Activated T-cell treated with anti-CD3 and anti-CD28 coated beads, Interleukin-2, amount 50 U/mL, for 4 hours (primary cell): ENCODE measurements around the gene ST6GALNAC3. TPM values are rescaled to one million over a fixed set of nuclear protein-coding genes. Genes with fewer than 3 reads are reported as not detected.

Experiments
- ATAC-seq, 2 donors: fragments of 200-7000 bp; cut with Tn5 transposase; one replicate each; pipeline ENCODE4 v1.10.0; 2021
- DNase-seq: peaks from one replicate; pipeline ENCODE4 v3.0.0-alpha.2; 2020
- H3K27me3 Mint-ChIP-seq: one replicate; pipeline ENCODE4 v1.8.0; 2021; ENCODE audit warnings: low read depth, mixed read lengths
- H3K36me3 Mint-ChIP-seq: one replicate; pipeline ENCODE4 v1.8.0; 2022; ENCODE audit warnings: mixed read lengths; ENCODE audit not compliant: insufficient read depth
- H3K4me1 Mint-ChIP-seq: one replicate; pipeline ENCODE4 v1.8.0; 2021; ENCODE audit warnings: low read depth, mixed read lengths
- H3K4me3 Mint-ChIP-seq: one replicate; pipeline ENCODE4 v1.8.0; 2021; ENCODE audit warnings: mild to moderate bottlenecking, moderate library complexity, mixed read lengths
- H3K9me3 Mint-ChIP-seq: one replicate; pipeline ENCODE4 v1.8.0; 2021; ENCODE audit warnings: mixed read lengths
- total RNA-seq, 3 donors: library from RNA; stranded (reverse); gene quantifications; one replicate each; pipeline ENCODE4 v1.2.1, GENCODE V29; 2021

ST6GALNAC3 gene
- total RNA-seq, 3 donors from 2014 or later: 0.24 to 0.73 (median 0.53) TPM

DNA sequence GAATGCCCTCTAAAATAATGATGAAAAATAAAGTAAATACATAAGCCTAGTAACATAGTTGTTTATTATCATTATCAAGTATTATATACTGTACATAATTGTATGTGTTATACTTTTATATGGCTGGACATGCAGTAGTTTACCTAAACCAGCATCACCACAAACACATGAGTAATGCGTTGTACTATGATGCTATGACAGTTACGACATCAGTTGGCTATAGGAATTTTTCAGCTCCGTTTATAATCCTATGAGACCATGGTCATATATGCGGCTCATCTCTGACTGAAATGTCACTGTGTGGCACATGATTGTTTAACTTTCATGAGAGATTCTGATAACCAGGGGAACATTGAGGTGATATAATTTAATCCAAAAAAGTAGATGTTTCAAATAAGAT is 352.1 kb downstream of the ST6GALNAC3 start:
- Mint-ChIP-seq H3K9me3 (no peaks in the 10 kb centered on the region), H3K27me3 (no peaks in the 10 kb centered on the region), H3K36me3 (no peaks in the 10 kb centered on the region), H3K4me1 (no peaks in the 10 kb centered on the region), H3K4me3 (no peak overlapping the region)
- DNase-seq (no peak), ATAC-seq (no peak)

DNA sequence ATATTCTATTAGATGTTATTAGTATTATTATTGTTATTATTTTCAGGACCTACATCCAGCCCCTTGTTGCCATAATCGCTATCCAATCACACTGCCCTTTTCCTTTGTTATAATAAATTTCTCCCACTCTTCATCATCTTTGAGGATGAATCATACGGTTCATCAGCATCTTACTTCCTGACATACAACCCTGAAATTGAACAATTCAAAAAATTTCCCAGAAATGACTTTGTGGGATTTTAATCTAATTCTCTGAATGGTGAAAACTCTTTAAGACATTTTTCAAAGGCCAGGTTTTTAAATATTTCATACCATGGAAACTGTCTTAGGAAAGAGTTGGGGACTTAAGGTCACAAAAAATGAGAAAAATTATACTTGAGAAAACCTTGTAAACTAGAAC is 353.5 kb downstream of the ST6GALNAC3 start:
- H3K27me3 Mint-ChIP-seq: no peaks in the 10 kb centered on the region
- H3K9me3 Mint-ChIP-seq: no peaks in the 10 kb centered on the region
- no peak for ATAC-seq
- no peaks in the 10 kb centered on the region for H3K36me3 Mint-ChIP-seq
- DNase-seq: no peak
- no peaks in the 10 kb centered on the region for H3K4me1 Mint-ChIP-seq
- H3K4me3 Mint-ChIP-seq: no peak overlapping the region

DNA sequence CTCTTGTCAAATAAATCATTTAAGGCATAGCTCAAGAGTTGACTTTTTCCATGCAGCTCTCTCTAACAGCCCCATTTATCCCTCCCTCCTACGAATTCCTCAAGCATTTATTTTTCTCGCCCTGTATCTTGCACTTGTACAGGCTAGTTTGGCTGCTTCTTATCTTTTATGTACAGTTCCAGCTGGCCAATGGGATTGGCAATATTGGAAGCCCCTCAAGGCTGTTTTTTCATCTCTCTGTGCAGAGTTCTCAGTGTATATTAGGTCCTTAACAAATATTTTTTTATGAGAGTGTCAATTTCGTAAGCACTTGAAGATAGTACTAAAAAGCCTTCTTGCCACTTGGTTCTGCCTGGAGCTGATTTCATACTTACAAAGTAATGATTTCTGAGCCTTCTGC is 356.0 kb downstream of the ST6GALNAC3 start:
- Mint-ChIP-seq H3K4me1 (no peaks in the 10 kb centered on the region), H3K4me3 (no peak overlapping the region), H3K36me3 (no peaks in the 10 kb centered on the region), H3K27me3 (no peaks in the 10 kb centered on the region), H3K9me3 (no peaks in the 10 kb centered on the region)
- ATAC-seq: no peak
- DNase-seq: no peak

DNA sequence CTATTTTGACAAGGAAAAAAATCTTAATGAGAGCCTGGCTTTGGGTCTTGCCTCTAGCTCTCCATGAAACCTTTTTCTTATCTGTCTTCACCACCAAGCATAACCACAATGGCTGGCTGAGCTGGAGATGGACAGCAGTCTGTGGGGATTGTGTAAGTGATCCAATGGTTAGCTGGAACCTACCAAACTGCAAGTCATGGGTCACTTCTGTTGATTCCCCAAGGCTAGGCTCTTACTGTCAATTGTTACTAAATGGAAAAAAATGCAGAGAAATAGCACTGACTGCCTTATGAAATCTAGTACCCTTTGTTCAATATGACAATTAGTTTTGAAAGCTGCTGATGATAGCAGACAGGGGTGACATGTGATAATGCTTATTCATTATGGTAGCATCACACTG is 359.0 kb downstream of the ST6GALNAC3 start:
- no peaks in the 10 kb centered on the region for H3K36me3 Mint-ChIP-seq
- H3K9me3 Mint-ChIP-seq: no peaks in the 10 kb centered on the region
- DNase-seq (no peak), ATAC-seq (no peak)
- H3K27me3 Mint-ChIP-seq: peaks cover under 1% of the 10 kb centered on the region
- no peaks in the 10 kb centered on the region for H3K4me1 Mint-ChIP-seq
- no peak overlapping the region for H3K4me3 Mint-ChIP-seq

DNA sequence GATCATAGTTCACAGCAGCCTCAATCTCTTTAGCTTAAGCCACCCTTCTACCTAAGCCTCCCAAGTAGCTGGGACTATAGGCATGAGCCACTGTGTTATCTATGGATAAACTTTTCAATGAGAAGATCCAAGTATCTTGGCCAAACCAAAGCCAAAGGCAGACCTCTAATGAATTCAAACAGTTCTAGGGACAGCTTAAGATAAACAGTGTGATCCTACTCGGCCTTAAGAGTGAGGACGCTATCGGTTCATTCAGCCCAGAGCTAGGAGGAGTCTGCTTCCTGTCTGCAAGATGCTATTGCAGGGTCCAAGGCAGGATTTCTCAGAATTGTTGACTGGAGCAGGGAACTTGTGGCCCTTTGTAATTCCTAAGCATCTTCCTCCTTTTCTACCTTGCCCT is 368.7 kb downstream of the ST6GALNAC3 start:
- H3K4me3 Mint-ChIP-seq: no peak overlapping the region
- no peak for ATAC-seq
- peaks cover 1% of the 10 kb centered on the region for H3K36me3 Mint-ChIP-seq
- H3K4me1 Mint-ChIP-seq: no peaks in the 10 kb centered on the region
- no peak for DNase-seq
- peaks cover 3% of the 10 kb centered on the region for H3K27me3 Mint-ChIP-seq
- H3K9me3 Mint-ChIP-seq: peaks cover 5% of the 10 kb centered on the region

DNA sequence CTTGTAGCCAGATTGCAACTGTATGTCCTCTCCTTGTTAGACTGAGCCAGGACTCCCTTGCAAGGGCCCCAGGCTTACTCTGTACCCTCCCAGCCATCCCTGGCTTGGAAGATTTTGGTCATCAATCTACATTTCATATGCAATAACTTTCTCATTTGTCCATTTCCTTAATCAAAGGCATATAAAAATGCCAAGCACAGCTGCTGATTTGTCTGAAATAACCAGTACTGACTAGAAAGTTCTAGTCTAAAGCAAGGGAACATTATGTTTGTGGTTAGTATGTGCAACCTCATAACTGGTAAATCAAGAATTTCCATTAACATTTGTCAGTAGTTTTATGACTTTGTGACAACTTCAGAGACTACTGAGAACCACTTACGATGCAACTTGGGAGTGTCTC is 370.2 kb downstream of the ST6GALNAC3 start:
- no peak for DNase-seq
- Mint-ChIP-seq H3K27me3 (no peaks in the 10 kb centered on the region), H3K4me1 (no peaks in the 10 kb centered on the region), H3K4me3 (no peak overlapping the region), H3K9me3 (peaks cover 6% of the 10 kb centered on the region), H3K36me3 (peaks cover 1% of the 10 kb centered on the region)
- no peak for ATAC-seq

DNA sequence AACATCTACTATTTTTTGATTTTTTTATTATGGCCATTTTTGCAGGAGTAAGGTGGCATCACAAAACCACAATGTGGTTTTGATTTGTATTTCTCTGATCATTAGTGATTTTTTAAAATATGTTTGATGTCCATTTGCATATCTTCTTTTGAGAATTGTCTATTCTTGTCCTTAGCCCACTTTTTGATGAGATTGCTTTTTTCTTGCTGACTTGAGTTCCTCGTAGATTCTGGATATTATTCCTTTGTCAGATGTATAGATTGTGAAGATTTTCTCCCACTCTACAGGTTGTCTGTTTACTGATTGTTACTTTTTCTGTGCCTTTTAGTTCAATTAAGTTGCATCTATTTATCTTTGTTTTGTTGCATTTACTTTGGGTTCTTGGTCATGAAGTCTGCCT is 375.7 kb downstream of the ST6GALNAC3 start:
- no peak for DNase-seq
- Mint-ChIP-seq H3K36me3 (peaks cover 1% of the 10 kb centered on the region), H3K27me3 (no peaks in the 10 kb centered on the region), H3K4me1 (no peaks in the 10 kb centered on the region), H3K9me3 (peaks cover 28% of the 10 kb centered on the region), H3K4me3 (no peak overlapping the region)
- ATAC-seq: no peak

DNA sequence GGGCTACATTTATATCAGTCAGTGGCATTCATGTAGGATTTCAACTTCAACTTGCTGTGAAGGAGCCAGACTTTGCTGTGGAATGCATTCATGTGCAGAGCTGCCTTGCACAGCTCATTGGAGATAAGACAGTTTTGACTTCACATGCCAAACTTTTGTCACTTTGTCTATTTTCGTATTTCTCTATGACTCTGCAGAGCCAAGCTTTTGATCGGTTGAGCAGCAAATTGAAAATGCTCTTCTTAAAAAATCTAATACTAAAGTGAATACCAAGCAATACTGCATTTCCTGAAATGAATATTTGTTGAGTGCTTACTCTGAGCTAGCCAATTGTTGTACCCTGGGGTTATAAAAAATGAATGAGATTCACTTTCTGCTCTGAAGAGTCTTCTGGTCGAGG is 388.7 kb downstream of the ST6GALNAC3 start:
- Mint-ChIP-seq H3K9me3 (peaks cover 3% of the 10 kb centered on the region), H3K4me1 (no peaks in the 10 kb centered on the region)
- no peak for ATAC-seq

DNA sequence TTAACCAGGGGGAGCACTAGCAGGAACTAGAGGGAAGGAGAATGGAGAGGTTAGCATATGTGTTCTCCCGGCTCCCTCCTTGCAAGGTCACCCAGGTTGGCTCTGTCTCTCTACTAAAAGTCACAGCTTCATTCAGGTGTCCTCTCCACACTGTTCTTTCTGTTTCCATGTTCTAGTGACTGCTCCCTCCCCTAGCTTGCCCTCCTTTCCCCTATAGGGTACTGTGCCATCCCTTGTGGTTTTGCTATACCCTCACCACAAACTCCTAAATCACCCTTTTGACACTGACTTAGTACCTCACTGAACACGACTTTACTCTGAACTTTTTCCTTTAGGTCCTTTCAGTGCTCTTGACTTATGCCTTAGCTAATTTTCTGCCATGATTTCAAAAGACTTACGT is 389.3 kb downstream of the ST6GALNAC3 start:
- Mint-ChIP-seq H3K4me3 (no peak overlapping the region), H3K9me3 (peaks cover 3% of the 10 kb centered on the region), H3K4me1 (no peaks in the 10 kb centered on the region), H3K27me3 (no peaks in the 10 kb centered on the region), H3K36me3 (no peaks in the 10 kb centered on the region)
- no peak for ATAC-seq
- no peak for DNase-seq

More for the DNA sequence above, 388.7 kb downstream of the ST6GALNAC3 start:
- Mint-ChIP-seq H3K4me3 (no peak overlapping the region), H3K36me3 (no peaks in the 10 kb centered on the region), H3K27me3 (no peaks in the 10 kb centered on the region)
- no peak for DNase-seq

DNA sequence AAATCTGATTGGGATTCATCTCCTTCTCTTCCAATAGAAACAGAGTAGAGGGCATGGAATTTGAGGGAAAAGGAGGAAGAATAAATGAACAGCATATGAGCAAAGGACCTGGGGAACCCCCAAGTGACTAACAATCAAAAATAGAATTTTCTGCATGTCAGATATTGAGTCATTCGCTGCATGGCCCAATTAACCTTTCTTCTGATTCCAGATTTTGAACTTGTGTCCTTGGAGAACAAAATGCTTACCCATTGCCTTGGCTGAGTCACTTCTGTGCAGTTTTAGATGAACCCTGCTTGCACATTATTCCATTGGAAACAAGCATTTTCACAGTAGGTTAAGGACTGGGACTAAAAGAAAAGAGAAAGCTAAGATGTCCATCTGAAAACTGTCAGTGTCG is 390.5 kb downstream of the ST6GALNAC3 start:
- no peaks in the 10 kb centered on the region for H3K27me3 Mint-ChIP-seq

DNA sequence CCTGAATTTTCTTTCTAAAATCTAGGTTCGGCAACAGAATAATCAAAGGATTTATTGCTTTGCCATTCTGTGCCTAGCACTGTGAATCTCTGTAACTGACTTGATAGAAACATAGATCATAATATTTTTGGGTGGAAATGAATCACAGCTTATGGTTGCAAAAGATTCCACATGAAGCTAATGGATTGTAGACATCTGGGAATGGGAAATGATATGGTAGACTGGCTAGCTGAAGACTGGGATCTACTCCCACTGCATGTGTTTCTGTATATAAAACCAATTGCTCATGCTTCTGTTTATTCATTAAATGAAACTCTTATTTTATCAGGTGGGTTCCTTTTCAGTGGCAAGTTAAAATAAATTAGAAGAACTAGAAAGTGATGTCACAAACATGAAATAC is 395.6 kb downstream of the ST6GALNAC3 start:
- Mint-ChIP-seq H3K4me1 (no peaks in the 10 kb centered on the region), H3K27me3 (no peaks in the 10 kb centered on the region), H3K9me3 (no peaks in the 10 kb centered on the region), H3K4me3 (no peak overlapping the region), H3K36me3 (no peaks in the 10 kb centered on the region)
- no peak for ATAC-seq
- DNase-seq: no peak

More for the DNA sequence above, 390.5 kb downstream of the ST6GALNAC3 start:
- Mint-ChIP-seq H3K4me3 (no peak overlapping the region), H3K36me3 (no peaks in the 10 kb centered on the region), H3K9me3 (no peaks in the 10 kb centered on the region), H3K4me1 (no peaks in the 10 kb centered on the region)
- ATAC-seq (no peak), DNase-seq (no peak)

DNA sequence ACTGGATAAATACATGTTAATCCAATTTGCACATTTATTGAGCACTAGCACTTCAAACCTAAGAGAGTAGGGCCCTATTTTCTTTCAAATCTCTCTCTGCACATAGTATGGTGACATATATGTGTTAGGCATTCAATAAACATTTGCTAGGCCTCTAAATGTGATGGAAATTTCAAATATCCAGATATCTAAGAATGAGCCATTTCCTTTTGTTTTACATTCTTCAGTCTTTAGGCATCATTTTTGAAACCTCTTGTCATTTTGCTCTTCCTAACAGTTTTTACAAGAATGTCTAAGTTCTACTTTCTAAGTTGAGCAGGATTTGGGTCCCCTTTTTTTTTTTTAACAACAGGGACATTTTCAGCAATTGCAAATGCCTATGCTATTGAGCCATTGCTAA is 397.0 kb downstream of the ST6GALNAC3 start:
- no peak for ATAC-seq

DNA sequence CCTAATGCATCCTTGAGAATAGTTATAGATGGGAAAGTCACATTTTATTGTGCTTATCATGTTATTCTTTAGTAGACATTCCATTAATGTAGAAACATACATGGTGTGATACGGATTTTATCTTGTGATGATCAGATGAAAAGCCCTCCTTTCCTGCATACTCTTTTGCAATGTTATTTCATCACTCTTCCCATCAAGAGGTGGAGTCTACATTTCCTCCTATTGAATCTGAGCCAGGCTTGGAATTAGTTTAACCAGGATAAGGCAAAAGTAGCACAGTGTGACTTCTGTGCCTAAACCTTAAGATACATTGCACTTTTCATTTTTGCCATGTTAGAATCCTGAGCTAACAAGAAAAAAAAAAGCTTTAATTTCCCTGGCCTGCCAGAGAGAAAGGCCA is 399.0 kb downstream of the ST6GALNAC3 start:
- ATAC-seq (no peak), DNase-seq (no peak)
- no peaks in the 10 kb centered on the region for H3K36me3 Mint-ChIP-seq
- H3K4me3 Mint-ChIP-seq: no peak overlapping the region
- H3K4me1 Mint-ChIP-seq: no peaks in the 10 kb centered on the region
- peaks cover 6% of the 10 kb centered on the region for H3K9me3 Mint-ChIP-seq
- H3K27me3 Mint-ChIP-seq: no peaks in the 10 kb centered on the region

More for the DNA sequence above, 397.0 kb downstream of the ST6GALNAC3 start:
- H3K4me3 Mint-ChIP-seq: no peak overlapping the region
- DNase-seq: no peak
- H3K4me1 Mint-ChIP-seq: no peaks in the 10 kb centered on the region
- H3K36me3 Mint-ChIP-seq: no peaks in the 10 kb centered on the region
- H3K27me3 Mint-ChIP-seq: no peaks in the 10 kb centered on the region
- peaks cover 6% of the 10 kb centered on the region for H3K9me3 Mint-ChIP-seq

DNA sequence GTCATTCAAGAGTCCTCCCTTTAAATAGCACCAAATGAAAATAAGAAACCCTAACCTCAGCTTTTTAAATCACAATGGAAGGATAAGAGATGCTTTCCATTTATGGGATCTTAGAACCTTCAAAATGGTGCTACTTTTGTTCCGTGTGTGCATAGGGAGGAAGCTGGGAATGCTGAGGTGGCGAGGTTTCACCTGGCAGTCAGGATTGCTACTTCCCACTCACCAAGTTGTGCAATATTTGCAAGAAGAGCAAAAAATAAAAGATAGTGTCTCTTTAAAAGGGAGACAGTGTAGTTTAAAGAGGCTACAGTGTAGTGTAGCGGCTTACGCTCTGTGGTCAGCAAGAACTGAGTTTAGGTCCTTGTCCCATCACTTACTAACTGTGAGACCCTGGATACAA is 400.4 kb downstream of the ST6GALNAC3 start:
- H3K9me3 Mint-ChIP-seq: peaks cover 9% of the 10 kb centered on the region
- DNase-seq: no peak
- no peaks in the 10 kb centered on the region for H3K36me3 Mint-ChIP-seq
- no peak overlapping the region for H3K4me3 Mint-ChIP-seq
- no peaks in the 10 kb centered on the region for H3K27me3 Mint-ChIP-seq
- no peaks in the 10 kb centered on the region for H3K4me1 Mint-ChIP-seq
- ATAC-seq: no peak

DNA sequence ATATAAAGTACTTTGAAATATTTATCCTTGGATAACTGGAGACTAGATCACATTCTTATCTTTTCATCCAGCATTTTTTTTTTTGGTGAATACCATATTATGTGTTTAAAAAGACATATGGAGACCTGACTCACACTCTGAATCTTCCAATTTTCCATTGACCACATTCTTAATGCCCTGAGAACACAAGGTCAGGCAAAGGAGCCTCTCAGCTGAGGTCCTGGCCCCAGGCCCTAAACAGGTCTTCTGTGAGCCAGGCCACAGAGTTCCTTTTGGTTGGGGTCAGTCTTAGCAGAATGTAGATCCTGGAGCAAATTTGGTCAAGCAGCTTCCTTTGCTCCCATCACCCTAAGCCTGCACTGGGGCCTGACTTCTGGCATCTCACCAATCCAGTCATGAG is 402.6 kb downstream of the ST6GALNAC3 start:
- no peak for ATAC-seq
- no peak for DNase-seq
- Mint-ChIP-seq H3K27me3 (no peaks in the 10 kb centered on the region), H3K4me3 (no peak overlapping the region), H3K9me3 (peaks cover 9% of the 10 kb centered on the region), H3K36me3 (no peaks in the 10 kb centered on the region), H3K4me1 (no peaks in the 10 kb centered on the region)

DNA sequence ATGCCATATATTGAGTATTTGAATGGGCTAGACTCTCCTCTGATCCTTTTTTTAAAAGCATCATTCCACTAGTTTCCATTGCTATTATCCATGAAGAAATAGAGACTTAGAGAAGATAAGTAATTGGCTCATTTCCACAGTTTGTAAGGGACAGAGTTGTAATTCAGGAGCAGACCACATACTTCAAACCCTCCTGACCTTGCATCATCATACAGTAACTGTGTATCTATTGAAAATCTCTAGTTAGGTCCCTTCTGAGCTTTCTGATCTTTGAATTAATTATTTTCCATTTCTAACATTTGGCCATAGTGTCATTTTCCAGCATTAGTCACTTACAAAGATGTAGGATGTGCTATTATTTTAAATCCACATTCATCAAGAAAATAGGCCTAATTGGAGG is 406.3 kb downstream of the ST6GALNAC3 start:
- H3K4me1 Mint-ChIP-seq: no peaks in the 10 kb centered on the region
- no peak overlapping the region for H3K4me3 Mint-ChIP-seq
- ATAC-seq: no peak
- peaks cover 7% of the 10 kb centered on the region for H3K9me3 Mint-ChIP-seq
- no peaks in the 10 kb centered on the region for H3K27me3 Mint-ChIP-seq
- no peak for DNase-seq
- H3K36me3 Mint-ChIP-seq: no peaks in the 10 kb centered on the region
